HG03520 (cell line): ENCODE results near the gene TES.
A peak's percentile ranks its signal among the peaks of the same experiment; 100 is the strongest.
"Not testable (repeated sequence)": the region's sequence is repeated elsewhere in the genome, so short reads cannot be mapped to it uniquely, and the experiment has no call there.

Source experiments
- ATAC-seq: cut with Tn5 transposase; IDR thresholded peaks from one replicate; pipeline ENCODE4 v1.9.1; 2021; ENCODE audit warnings: mild to moderate bottlenecking, moderate library complexity; ENCODE audit not compliant: unreplicated experiment

The TES gene

GRCh38 chr7:116210345-116211005 is at the start of gene TES:
TSS of gene TES (plus strand) at chr7:116210539. CDS start at chr7:116210708, 169 bp downstream.
- peak; percentile 83 for ATAC-seq

GRCh38 chr7:116161728-116162127 is 48.6 kb upstream of the TES start:
- ATAC-seq: no peak

GRCh38 chr7:116162254-116162653 is 48.1 kb upstream of the TES start:
- ATAC-seq: no peak

GRCh38 chr7:116162992-116163391 is 47.3 kb upstream of the TES start:
- ATAC-seq: no peak

- no peak for ATAC-seq
These were observed 45.6 kb upstream of the TES start for GRCh38 chr7:116164552-116165306.

- ATAC-seq: peak; percentile 61
These were observed 44.6 kb upstream of the TES start for GRCh38 chr7:116165717-116166116.

- no peak for ATAC-seq
These were observed 44.2 kb upstream of the TES start for GRCh38 chr7:116166156-116166555.

GRCh38 chr7:116167177-116167576 is 43.2 kb upstream of the TES start:
- ATAC-seq: no peak

- no peak for ATAC-seq
These were observed 41.3 kb upstream of the TES start for GRCh38 chr7:116169060-116169459.

- ATAC-seq: no peak
These were observed 40.2 kb upstream of the TES start for GRCh38 chr7:116170180-116170579.

- ATAC-seq: no peak
These were observed 39.2 kb upstream of the TES start for GRCh38 chr7:116171094-116171493.

GRCh38 chr7:116172353-116172752 is 38.0 kb upstream of the TES start:
- ATAC-seq: no peak

- peak; percentile 60 for ATAC-seq
These were observed 37.0 kb upstream of the TES start for GRCh38 chr7:116173051-116174028.

GRCh38 chr7:116175095-116175494 is 35.2 kb upstream of the TES start:
- ATAC-seq: not testable (repeated sequence)

GRCh38 chr7:116176226-116176625 is 34.1 kb upstream of the TES start:
- ATAC-seq: no peak

GRCh38 chr7:116177009-116177408 is 33.3 kb upstream of the TES start:
- no peak for ATAC-seq

- peak; percentile 86 for ATAC-seq
These were observed 30.0 kb upstream of the TES start for GRCh38 chr7:116180302-116180701.

- no peak for ATAC-seq
These were observed 28.3 kb upstream of the TES start for GRCh38 chr7:116182023-116182422.

- no peak for ATAC-seq
These were observed 24.9 kb upstream of the TES start for GRCh38 chr7:116185450-116185849.

- ATAC-seq: no peak
These were observed 24.4 kb upstream of the TES start for GRCh38 chr7:116185956-116186355.

GRCh38 chr7:116187400-116187799 is 22.9 kb upstream of the TES start:
- ATAC-seq: no peak
